ENCODE measurements around the gene PSMC4.

The PSMC4 gene

DNA sequence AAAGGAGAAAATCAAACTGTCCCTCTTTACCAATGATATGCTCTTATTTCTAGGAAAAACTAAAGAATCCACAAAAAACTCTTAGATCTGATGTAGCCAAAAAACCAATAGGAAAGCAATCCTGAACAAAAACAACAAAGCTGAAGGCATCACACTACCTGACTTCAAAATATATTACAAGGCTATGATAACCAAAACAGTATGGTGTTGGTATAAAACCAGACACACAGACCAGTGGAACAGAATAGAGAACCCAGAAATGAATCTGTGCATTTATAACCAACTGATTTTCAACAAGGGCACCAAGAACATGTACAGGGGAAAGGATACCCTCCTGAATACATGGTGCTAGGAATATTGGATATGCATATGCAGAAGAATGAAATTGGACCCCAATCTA lies 16.2 kb downstream of the PSMC4 start:
- no peak for DNase-seq (ENCODE audit: low read depth in 3 of 3, low spot score in 1 of 3)

- no peak for DNase-seq (ENCODE audit: low read depth in 3 of 3, low spot score in 1 of 3)
These were observed 16.6 kb downstream of the PSMC4 start for GRCh38 chr19:39987596-39987995.

- no peak for DNase-seq (ENCODE audit: low read depth in 3 of 3, low spot score in 1 of 3)
These were observed 22.6 kb downstream of the PSMC4 start for GRCh38 chr19:39993605-39994004.

DNA sequence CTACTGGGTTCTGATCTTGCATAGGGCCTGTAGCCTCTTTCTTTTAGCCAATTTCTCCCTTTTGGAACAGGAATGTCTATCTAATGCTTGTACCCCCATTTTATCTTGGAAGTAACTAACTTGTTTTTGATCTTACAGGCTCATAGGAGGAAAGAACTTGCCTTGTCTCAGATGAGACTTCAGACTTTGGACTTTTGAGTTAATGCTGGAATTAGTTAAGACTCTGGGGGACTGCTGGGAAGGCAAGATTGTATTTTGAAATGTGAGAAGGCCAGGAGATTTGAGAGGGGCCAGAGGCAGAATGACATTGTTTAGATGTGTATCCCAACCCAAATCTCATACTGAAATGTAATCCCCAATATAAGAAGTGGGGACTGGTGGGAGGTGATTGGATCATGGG lies 23.4 kb downstream of the PSMC4 start:
- DNase-seq (ENCODE audit: low read depth in 3 of 3, low spot score in 1 of 3): no peak

GRCh38 chr19:39995794-39996193 lies 24.8 kb downstream of the PSMC4 start:
- DNase-seq (ENCODE audit: low read depth in 3 of 3, low spot score in 1 of 3): no peak

DNA sequence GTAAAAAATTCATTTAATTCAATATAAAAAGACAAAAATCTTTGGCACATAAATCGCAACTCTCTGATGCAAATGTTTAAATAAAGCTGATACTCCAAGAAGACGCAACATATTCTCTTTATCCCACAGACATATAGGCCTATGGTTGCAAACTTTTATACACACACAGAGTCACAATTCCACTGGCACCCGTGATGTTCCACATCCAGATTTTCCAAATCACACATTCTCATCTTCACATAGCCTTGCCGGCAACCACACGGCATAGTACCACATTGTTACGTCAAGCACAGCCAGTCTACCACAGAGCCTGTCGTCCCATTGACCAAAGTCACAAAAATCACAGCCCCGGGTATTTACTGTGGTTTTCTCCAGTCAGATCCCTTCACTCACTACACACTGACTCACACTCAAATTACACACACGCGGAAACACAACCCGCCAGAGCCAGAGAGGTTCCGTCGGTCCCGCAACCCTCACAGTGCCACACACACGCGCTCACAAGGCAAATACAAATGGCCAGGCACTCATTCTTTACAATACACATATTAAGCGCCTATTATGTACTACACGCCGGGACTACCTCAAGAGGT lies 25.3 kb downstream of the PSMC4 start:
- DNase-seq (ENCODE audit: low read depth in 3 of 3, low spot score in 1 of 3): no peak

GRCh38 chr19:39996811-39997637 lies 26.1 kb downstream of the PSMC4 start, which contains the start of gene ZNF546:
Gene ZNF546 (plus strand): TSS chr19:39997060. CDS start chr19:39998327, 1,267 bp downstream.
- peak; percentile 71 to 80 (median 78) for DNase-seq (ENCODE audit: low read depth in 3 of 3, low spot score in 1 of 3)

DNA sequence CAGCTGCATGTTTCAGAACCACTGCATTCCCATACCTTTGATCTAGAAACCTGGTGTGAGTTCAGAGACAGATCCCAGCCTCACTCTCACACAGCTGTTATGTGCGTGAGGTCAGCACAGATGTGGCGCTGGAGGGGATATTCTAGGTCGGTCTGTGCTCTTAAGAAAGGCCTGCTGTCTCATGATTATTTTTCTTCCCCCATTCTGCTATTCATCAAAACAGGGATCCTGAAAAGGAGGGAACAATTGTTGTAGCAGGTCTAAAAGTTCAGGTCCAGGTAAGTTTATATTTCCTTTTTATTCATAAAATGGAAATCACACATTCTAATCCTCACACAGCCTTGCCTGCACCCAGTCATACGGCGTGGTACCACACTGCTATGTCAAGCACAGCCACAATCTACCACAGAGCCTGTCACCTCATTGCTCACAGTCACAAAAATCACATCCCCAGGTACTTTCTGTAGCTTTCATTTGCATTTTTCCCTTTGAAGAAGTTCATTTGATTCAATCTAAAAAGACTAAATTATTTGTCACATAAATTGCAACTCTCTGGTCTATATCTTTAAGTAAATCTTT lies 26.8 kb downstream of the PSMC4 start:
- no peak for DNase-seq (ENCODE audit: low read depth in 3 of 3, low spot score in 1 of 3)

GRCh38 chr19:39998501-39998900 lies 27.5 kb downstream of the PSMC4 start:
- DNase-seq (ENCODE audit: low read depth in 3 of 3, low spot score in 1 of 3): no peak

DNA sequence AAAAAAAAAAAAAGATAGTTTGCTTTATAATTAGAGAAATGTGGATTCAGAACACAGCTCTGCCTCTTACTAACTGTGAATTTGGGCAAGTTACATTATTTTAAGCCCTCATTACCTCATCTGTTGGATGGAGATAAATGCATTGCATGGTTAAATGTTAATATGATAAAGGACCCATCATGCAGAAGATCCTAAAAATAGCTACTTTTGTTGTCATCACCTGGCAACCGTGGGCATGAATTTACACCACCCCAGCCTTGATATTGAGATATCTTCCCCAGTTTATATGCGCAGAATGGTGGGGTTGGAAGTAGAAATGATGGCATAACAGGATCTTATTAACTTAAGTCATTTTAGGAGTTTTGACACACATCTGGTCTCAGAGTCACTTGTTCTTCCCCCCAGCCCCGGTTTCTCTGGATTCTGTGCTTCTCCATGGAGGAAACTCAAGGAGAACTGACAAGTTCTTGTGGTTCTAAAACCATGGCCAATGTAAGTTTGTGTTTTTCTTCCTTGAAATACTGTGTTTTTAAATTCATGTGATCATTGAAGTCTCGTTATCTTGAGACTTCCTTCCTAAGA lies 34.8 kb downstream of the PSMC4 start:
- no peak for DNase-seq (ENCODE audit: low read depth in 3 of 3, low spot score in 1 of 3)

- no peak for DNase-seq (ENCODE audit: low read depth in 3 of 3, low spot score in 1 of 3)
These were observed 35.3 kb downstream of the PSMC4 start for GRCh38 chr19:40006273-40006691.

DNA sequence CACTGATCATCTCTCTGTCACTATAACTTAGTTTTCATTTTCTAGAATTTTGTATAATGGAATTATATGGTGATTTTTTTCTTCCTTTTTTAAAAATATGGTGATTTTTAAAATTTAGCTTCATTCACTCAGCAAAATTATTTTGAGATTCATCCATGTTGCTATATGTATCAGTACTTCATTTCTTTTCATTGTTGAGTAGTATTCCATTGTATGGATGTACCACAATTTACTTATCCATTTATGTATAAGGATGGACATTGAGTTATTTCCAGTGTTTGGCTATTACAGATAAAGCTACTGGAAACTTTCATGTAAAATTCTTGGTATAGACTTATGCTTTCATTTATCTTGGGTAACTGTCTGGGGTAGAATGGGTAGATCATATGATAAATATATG lies 38.7 kb downstream of the PSMC4 start:
- no peak for DNase-seq (ENCODE audit: low read depth in 3 of 3, low spot score in 1 of 3)

GRCh38 chr19:40013991-40014390 lies 43.0 kb downstream of the PSMC4 start:
- DNase-seq (ENCODE audit: low read depth in 3 of 3, low spot score in 1 of 3): no peak

- DNase-seq (ENCODE audit: low read depth in 3 of 3, low spot score in 1 of 3): no peak
These were observed 53.0 kb downstream of the PSMC4 start for GRCh38 chr19:40023969-40024368.

GRCh38 chr19:40025938-40026596 lies 55.1 kb downstream of the PSMC4 start:
- DNase-seq (ENCODE audit: low read depth in 3 of 3, low spot score in 1 of 3): no peak

- DNase-seq (ENCODE audit: low read depth in 3 of 3, low spot score in 1 of 3): no peak
These were observed 55.6 kb downstream of the PSMC4 start for GRCh38 chr19:40026597-40026970.

All from stimulated activated CD4-positive, alpha-beta T cell treated with anti-CD3 and anti-CD28 coated beads, TNF-alpha, amount 100 ng/mL, for 1 hour (primary cell).